Stimulated activated CD8-positive, alpha-beta memory T cell treated with anti-CD3 and anti-CD28 coated beads, Interleukin-15, amount 100 ng/mL, for 24 hours (primary cell): ENCODE measurements around the gene IMPDH2.

ENCODE experiments used
- DNase-seq: peaks from one replicate; pipeline ENCODE4 v3.0.0-alpha.2; 2020; ENCODE audit warnings: low read depth

Gene IMPDH2

GRCh38 chr3:48980295-48980694 is 48.9 kb downstream of the IMPDH2 start:
- DNase-seq = no peak

GRCh38 chr3:48979451-48979850 is 49.7 kb downstream of the IMPDH2 start:
- DNase-seq = no peak
